ENCODE results near the gene OBP2A.
"Not testable (repeated sequence)": the region's sequence is repeated elsewhere in the genome, so short reads cannot be mapped to it uniquely, and the experiment has no call there.

The OBP2A gene

GRCh38 chr9:135546792-135547617 lies 1.1 kb downstream of the OBP2A start:
- not testable (repeated sequence) for H3K27me3 ChIP-seq (ENCODE audit: control insufficient read depth in 1 of 2, insufficient read depth in 2 of 2, low read length in 2 of 2); H3K9ac ChIP-seq (ENCODE audit: low read depth in 1 of 2, low read length in 2 of 2); H3K9me3 ChIP-seq (ENCODE audit: control insufficient read depth in 1 of 2, low read length in 2 of 2); H3K4me3 ChIP-seq (ENCODE audit: low read depth in 1 of 2, low read length in 2 of 2); H3K36me3 ChIP-seq (ENCODE audit: control insufficient read depth in 1 of 2, insufficient read depth in 2 of 2, low read length in 2 of 2); H3K27ac ChIP-seq (ENCODE audit: low read depth, low read length); H3K4me1 ChIP-seq (ENCODE audit: control insufficient read depth in 1 of 2, insufficient read depth in 2 of 2, low read length in 2 of 2)

- Histone ChIP-seq H3K9ac (ENCODE audit: low read depth in 1 of 2, low read length in 2 of 2) (no peak overlapping the region), H3K9me3 (ENCODE audit: control insufficient read depth in 1 of 2, low read length in 2 of 2) (no peaks in the 10 kb centered on the region), H3K27ac (ENCODE audit: low read depth, low read length) (no peak overlapping the region), H3K4me1 (ENCODE audit: control insufficient read depth in 1 of 2, insufficient read depth in 2 of 2, low read length in 2 of 2) (no peaks in the 10 kb centered on the region), H3K27me3 (ENCODE audit: control insufficient read depth in 1 of 2, insufficient read depth in 2 of 2, low read length in 2 of 2) (no peaks in the 10 kb centered on the region), H3K4me3 (ENCODE audit: low read depth in 1 of 2, low read length in 2 of 2) (no peak overlapping the region), H3K36me3 (ENCODE audit: control insufficient read depth in 1 of 2, insufficient read depth in 2 of 2, low read length in 2 of 2) (no peaks in the 10 kb centered on the region)
Measured at GRCh38 chr9:135547756-135548736, 2.1 kb downstream of the OBP2A start.

- not testable (repeated sequence) for H3K36me3 ChIP-seq (ENCODE audit: control insufficient read depth in 1 of 2, insufficient read depth in 2 of 2, low read length in 2 of 2); H3K9me3 ChIP-seq (ENCODE audit: control insufficient read depth in 1 of 2, low read length in 2 of 2); H3K27me3 ChIP-seq (ENCODE audit: control insufficient read depth in 1 of 2, insufficient read depth in 2 of 2, low read length in 2 of 2); H3K27ac ChIP-seq (ENCODE audit: low read depth, low read length); H3K4me1 ChIP-seq (ENCODE audit: control insufficient read depth in 1 of 2, insufficient read depth in 2 of 2, low read length in 2 of 2); H3K4me3 ChIP-seq (ENCODE audit: low read depth in 1 of 2, low read length in 2 of 2); H3K9ac ChIP-seq (ENCODE audit: low read depth in 1 of 2, low read length in 2 of 2)
Measured at GRCh38 chr9:135549478-135550343, 3.8 kb downstream of the OBP2A start.

GRCh38 chr9:135550344-135550918 lies 4.5 kb downstream of the OBP2A start:
- no peaks in the 10 kb centered on the region for H3K36me3 ChIP-seq (ENCODE audit: control insufficient read depth in 1 of 2, insufficient read depth in 2 of 2, low read length in 2 of 2)
- H3K27ac ChIP-seq (ENCODE audit: low read depth, low read length): no peak overlapping the region
- no peaks in the 10 kb centered on the region for H3K4me1 ChIP-seq (ENCODE audit: control insufficient read depth in 1 of 2, insufficient read depth in 2 of 2, low read length in 2 of 2)
- no peaks in the 10 kb centered on the region for H3K27me3 ChIP-seq (ENCODE audit: control insufficient read depth in 1 of 2, insufficient read depth in 2 of 2, low read length in 2 of 2)
- H3K4me3 ChIP-seq (ENCODE audit: low read depth in 1 of 2, low read length in 2 of 2): no peak overlapping the region
- no peak overlapping the region for H3K9ac ChIP-seq (ENCODE audit: low read depth in 1 of 2, low read length in 2 of 2)
- H3K9me3 ChIP-seq (ENCODE audit: control insufficient read depth in 1 of 2, low read length in 2 of 2): no peaks in the 10 kb centered on the region

- Histone ChIP-seq H3K4me1 (ENCODE audit: control insufficient read depth in 1 of 2, insufficient read depth in 2 of 2, low read length in 2 of 2) (no peaks in the 10 kb centered on the region), H3K9ac (ENCODE audit: low read depth in 1 of 2, low read length in 2 of 2) (no peak overlapping the region), H3K36me3 (ENCODE audit: control insufficient read depth in 1 of 2, insufficient read depth in 2 of 2, low read length in 2 of 2) (no peaks in the 10 kb centered on the region), H3K4me3 (ENCODE audit: low read depth in 1 of 2, low read length in 2 of 2) (no peak overlapping the region), H3K9me3 (ENCODE audit: control insufficient read depth in 1 of 2, low read length in 2 of 2) (no peaks in the 10 kb centered on the region), H3K27ac (ENCODE audit: low read depth, low read length) (no peak overlapping the region), H3K27me3 (ENCODE audit: control insufficient read depth in 1 of 2, insufficient read depth in 2 of 2, low read length in 2 of 2) (no peaks in the 10 kb centered on the region)
Measured at GRCh38 chr9:135551031-135551430, 5.1 kb downstream of the OBP2A start.

GRCh38 chr9:135551456-135551855 lies 5.5 kb downstream of the OBP2A start:
- Histone ChIP-seq H3K9ac (ENCODE audit: low read depth in 1 of 2, low read length in 2 of 2) (no peak overlapping the region), H3K9me3 (ENCODE audit: control insufficient read depth in 1 of 2, low read length in 2 of 2) (no peaks in the 10 kb centered on the region), H3K4me1 (ENCODE audit: control insufficient read depth in 1 of 2, insufficient read depth in 2 of 2, low read length in 2 of 2) (no peaks in the 10 kb centered on the region), H3K36me3 (ENCODE audit: control insufficient read depth in 1 of 2, insufficient read depth in 2 of 2, low read length in 2 of 2) (no peaks in the 10 kb centered on the region), H3K4me3 (ENCODE audit: low read depth in 1 of 2, low read length in 2 of 2) (no peak overlapping the region), H3K27ac (ENCODE audit: low read depth, low read length) (no peak overlapping the region), H3K27me3 (ENCODE audit: control insufficient read depth in 1 of 2, insufficient read depth in 2 of 2, low read length in 2 of 2) (no peaks in the 10 kb centered on the region)

GRCh38 chr9:135552021-135552697 lies 6.2 kb downstream of the OBP2A start:
- Histone ChIP-seq H3K9ac (ENCODE audit: low read depth in 1 of 2, low read length in 2 of 2) (no peak overlapping the region), H3K4me1 (ENCODE audit: control insufficient read depth in 1 of 2, insufficient read depth in 2 of 2, low read length in 2 of 2) (no peaks in the 10 kb centered on the region), H3K9me3 (ENCODE audit: control insufficient read depth in 1 of 2, low read length in 2 of 2) (no peaks in the 10 kb centered on the region), H3K27me3 (ENCODE audit: control insufficient read depth in 1 of 2, insufficient read depth in 2 of 2, low read length in 2 of 2) (no peaks in the 10 kb centered on the region), H3K27ac (ENCODE audit: low read depth, low read length) (no peak overlapping the region), H3K36me3 (ENCODE audit: control insufficient read depth in 1 of 2, insufficient read depth in 2 of 2, low read length in 2 of 2) (no peaks in the 10 kb centered on the region), H3K4me3 (ENCODE audit: low read depth in 1 of 2, low read length in 2 of 2) (no peak overlapping the region)

GRCh38 chr9:135552698-135553171 lies 6.8 kb downstream of the OBP2A start:
- H3K27ac ChIP-seq (ENCODE audit: low read depth, low read length): no peak overlapping the region
- H3K27me3 ChIP-seq (ENCODE audit: control insufficient read depth in 1 of 2, insufficient read depth in 2 of 2, low read length in 2 of 2): no peaks in the 10 kb centered on the region
- H3K36me3 ChIP-seq (ENCODE audit: control insufficient read depth in 1 of 2, insufficient read depth in 2 of 2, low read length in 2 of 2): no peaks in the 10 kb centered on the region

GRCh38 chr9:135554718-135555117 lies 8.8 kb downstream of the OBP2A start:
- Histone ChIP-seq H3K36me3 (ENCODE audit: control insufficient read depth in 1 of 2, insufficient read depth in 2 of 2, low read length in 2 of 2) (no peaks in the 10 kb centered on the region), H3K9ac (ENCODE audit: low read depth in 1 of 2, low read length in 2 of 2) (no peak overlapping the region), H3K4me3 (ENCODE audit: low read depth in 1 of 2, low read length in 2 of 2) (no peak overlapping the region), H3K27me3 (ENCODE audit: control insufficient read depth in 1 of 2, insufficient read depth in 2 of 2, low read length in 2 of 2) (no peaks in the 10 kb centered on the region), H3K27ac (ENCODE audit: low read depth, low read length) (no peak overlapping the region), H3K4me1 (ENCODE audit: control insufficient read depth in 1 of 2, insufficient read depth in 2 of 2, low read length in 2 of 2) (no peaks in the 10 kb centered on the region), H3K9me3 (ENCODE audit: control insufficient read depth in 1 of 2, low read length in 2 of 2) (no peaks in the 10 kb centered on the region)

More at GRCh38 chr9:135552698-135553171, 6.8 kb downstream of the OBP2A start:
- no peaks in the 10 kb centered on the region for H3K9me3 ChIP-seq (ENCODE audit: control insufficient read depth in 1 of 2, low read length in 2 of 2)
- no peaks in the 10 kb centered on the region for H3K4me1 ChIP-seq (ENCODE audit: control insufficient read depth in 1 of 2, insufficient read depth in 2 of 2, low read length in 2 of 2)
- no peak overlapping the region for H3K4me3 ChIP-seq (ENCODE audit: low read depth in 1 of 2, low read length in 2 of 2)
- no peak overlapping the region for H3K9ac ChIP-seq (ENCODE audit: low read depth in 1 of 2, low read length in 2 of 2)

All from duodenal mucosa (tissue), 2 donors.